Astrocyte (in vitro differentiated cells and primary cell): ENCODE results near the gene CEACAM6. TPM values are rescaled to one million over a fixed set of nuclear protein-coding genes. Genes with fewer than 3 reads are reported as not detected.

Experiments
- DNase-seq: peaks from one replicate; pipeline ENCODE4 v3.0.0-alpha.2; 2010; ENCODE audit warnings: low read depth
- FAIRE-seq: peaks from 2 replicates; lab custom pipeline; 2011; peaks lifted over from hg19 to GRCh38; lab: Jason Lieb, UNC
- H2AFZ ChIP-seq: 2 replicates; pipeline ENCODE4 v1.6.0; 2012; ENCODE audit warnings: low read depth, low read length, inconsistent platforms
- H3K27ac ChIP-seq: 2 replicates; pipeline ENCODE4 v1.5.1; 2011; ENCODE audit warnings: low read depth, low read length, inconsistent platforms
- H3K27me3 ChIP-seq: 2 replicates; pipeline ENCODE4 v1.6.0; 2011; ENCODE audit warnings: low read length, inconsistent platforms; ENCODE audit not compliant: insufficient read depth
- H3K36me3 ChIP-seq: 2 replicates; pipeline ENCODE4 v1.5.1; 2011; ENCODE audit warnings: low read length, inconsistent platforms; ENCODE audit not compliant: insufficient read depth
- H3K4me1 ChIP-seq: 2 replicates; pipeline ENCODE4 v1.5.1; 2011; ENCODE audit warnings: low read length, inconsistent platforms; ENCODE audit not compliant: insufficient read depth
- H3K4me2 ChIP-seq: 2 replicates; pipeline ENCODE4 v1.6.0; 2012; ENCODE audit warnings: low read length, inconsistent platforms
- H3K4me3 ChIP-seq: 2 replicates; pipeline ENCODE4 v1.5.1; 2011; ENCODE audit warnings: low read depth, mild to moderate bottlenecking, low read length, inconsistent platforms; ENCODE audit not compliant: insufficient read depth
- H3K79me2 ChIP-seq: 2 replicates; pipeline ENCODE4 v1.6.0; 2012; ENCODE audit warnings: mild to moderate bottlenecking, low read length, inconsistent platforms; ENCODE audit not compliant: insufficient read depth
- H3K9ac ChIP-seq: 2 replicates; pipeline ENCODE4 v1.6.0; 2012; ENCODE audit warnings: mild to moderate bottlenecking, low read length, inconsistent platforms
- H3K9me3 ChIP-seq: 2 replicates; pipeline ENCODE4 v1.5.1; 2012; ENCODE audit warnings: low read depth, mild to moderate bottlenecking, low read length, inconsistent platforms; ENCODE audit not compliant: insufficient read depth
- H4K20me1 ChIP-seq: 2 replicates; pipeline ENCODE4 v1.6.0; 2012; ENCODE audit warnings: low read length, inconsistent platforms; ENCODE audit not compliant: insufficient read depth
- H3K27ac Mint-ChIP-seq: one replicate; pipeline ENCODE4 v1.8.0; 2021; ENCODE audit warnings: mild to moderate bottlenecking, mixed read lengths; ENCODE audit not compliant: unreplicated experiment
- H3K27me3 Mint-ChIP-seq: one replicate; pipeline ENCODE4 v1.8.0; 2021; ENCODE audit warnings: low read depth, mixed read lengths; ENCODE audit not compliant: unreplicated experiment
- H3K36me3 Mint-ChIP-seq: one replicate; pipeline ENCODE4 v1.8.0; 2021; ENCODE audit warnings: low read depth, mixed read lengths; ENCODE audit not compliant: unreplicated experiment
- H3K4me1 Mint-ChIP-seq: one replicate; pipeline ENCODE4 v1.8.0; 2021; ENCODE audit warnings: low read depth, mixed read lengths; ENCODE audit not compliant: unreplicated experiment
- H3K4me3 Mint-ChIP-seq: one replicate; pipeline ENCODE4 v1.8.0; 2021; ENCODE audit warnings: mild to moderate bottlenecking, moderate library complexity, mixed read lengths; ENCODE audit not compliant: unreplicated experiment
- H3K9me3 Mint-ChIP-seq: one replicate; pipeline ENCODE4 v1.8.0; 2021; ENCODE audit warnings: mild to moderate bottlenecking, mixed read lengths; ENCODE audit not compliant: unreplicated experiment
- EZH2 ChIP-seq: IDR thresholded peaks from 2 replicates; pipeline ENCODE4 v1.6.1; 2012; ENCODE audit warnings: mild to moderate bottlenecking, low read length, inconsistent platforms; ENCODE audit not compliant: insufficient read depth
- total RNA-seq: library from RNA; stranded (reverse); gene quantifications from 2 replicates; pipeline ENCODE4 v1.2.1, GENCODE V29; 2021
- TF ChIP-seq, protein P1 (sequence below): IDR thresholded peaks from 2 replicates; pipeline ENCODE4 v1.5.1; 2011; ENCODE audit warnings: low read depth, mild to moderate bottlenecking, inconsistent platforms, low read length, moderate library complexity; ENCODE audit not compliant: insufficient read depth

The CEACAM6 gene
- total RNA-seq, 1 donor from 2014 or later = not detected

DNA sequence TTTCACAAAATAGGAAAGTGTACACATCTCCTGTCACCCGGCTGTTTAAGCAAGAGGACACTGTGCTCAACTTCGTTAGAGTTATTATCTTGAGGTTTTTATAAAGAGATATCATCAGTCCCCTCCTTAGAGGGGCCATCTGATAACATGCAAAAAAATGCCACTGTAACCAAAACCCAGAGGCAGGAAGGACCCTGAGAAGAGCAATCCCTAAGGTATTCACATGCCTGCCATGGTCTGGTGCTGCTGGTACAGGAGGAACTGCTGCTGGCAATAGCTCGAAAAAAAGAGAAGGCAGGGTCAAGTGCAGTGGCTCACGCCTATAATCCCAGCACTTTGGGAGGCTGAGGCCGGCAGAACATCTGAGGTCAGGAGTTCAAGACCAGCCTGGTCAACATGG lies 28.3 kb downstream of the CEACAM6 start:
- H3K27ac Mint-ChIP-seq = no peak overlapping the region
- Histone ChIP-seq H3K27ac (no peak overlapping the region), H4K20me1 (no peaks in the 10 kb centered on the region), H3K9ac (no peak overlapping the region), H3K4me3 (no peak overlapping the region), H3K79me2 (no peaks in the 10 kb centered on the region), H3K4me2 (no peak overlapping the region), H2AFZ (no peak overlapping the region), H3K27me3 (peaks cover 4% of the 10 kb centered on the region), H3K36me3 (no peaks in the 10 kb centered on the region), H3K4me1 (no peaks in the 10 kb centered on the region), H3K9me3 (no peaks in the 10 kb centered on the region)
- no peaks in the 10 kb centered on the region for H3K9me3 Mint-ChIP-seq
- no peak overlapping the region for H3K4me3 Mint-ChIP-seq
- no peaks in the 10 kb centered on the region for H3K36me3 Mint-ChIP-seq
- DNase-seq (no peak), FAIRE-seq (no peak)
- TF ChIP-seq EZH2 = no peak
- TF ChIP-seq, protein P1, sequence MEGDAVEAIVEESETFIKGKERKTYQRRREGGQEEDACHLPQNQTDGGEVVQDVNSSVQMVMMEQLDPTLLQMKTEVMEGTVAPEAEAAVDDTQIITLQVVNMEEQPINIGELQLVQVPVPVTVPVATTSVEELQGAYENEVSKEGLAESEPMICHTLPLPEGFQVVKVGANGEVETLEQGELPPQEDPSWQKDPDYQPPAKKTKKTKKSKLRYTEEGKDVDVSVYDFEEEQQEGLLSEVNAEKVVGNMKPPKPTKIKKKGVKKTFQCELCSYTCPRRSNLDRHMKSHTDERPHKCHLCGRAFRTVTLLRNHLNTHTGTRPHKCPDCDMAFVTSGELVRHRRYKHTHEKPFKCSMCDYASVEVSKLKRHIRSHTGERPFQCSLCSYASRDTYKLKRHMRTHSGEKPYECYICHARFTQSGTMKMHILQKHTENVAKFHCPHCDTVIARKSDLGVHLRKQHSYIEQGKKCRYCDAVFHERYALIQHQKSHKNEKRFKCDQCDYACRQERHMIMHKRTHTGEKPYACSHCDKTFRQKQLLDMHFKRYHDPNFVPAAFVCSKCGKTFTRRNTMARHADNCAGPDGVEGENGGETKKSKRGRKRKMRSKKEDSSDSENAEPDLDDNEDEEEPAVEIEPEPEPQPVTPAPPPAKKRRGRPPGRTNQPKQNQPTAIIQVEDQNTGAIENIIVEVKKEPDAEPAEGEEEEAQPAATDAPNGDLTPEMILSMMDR = no peak
- H3K4me1 Mint-ChIP-seq = no peaks in the 10 kb centered on the region
- peaks cover 53% of the 10 kb centered on the region for H3K27me3 Mint-ChIP-seq

DNA sequence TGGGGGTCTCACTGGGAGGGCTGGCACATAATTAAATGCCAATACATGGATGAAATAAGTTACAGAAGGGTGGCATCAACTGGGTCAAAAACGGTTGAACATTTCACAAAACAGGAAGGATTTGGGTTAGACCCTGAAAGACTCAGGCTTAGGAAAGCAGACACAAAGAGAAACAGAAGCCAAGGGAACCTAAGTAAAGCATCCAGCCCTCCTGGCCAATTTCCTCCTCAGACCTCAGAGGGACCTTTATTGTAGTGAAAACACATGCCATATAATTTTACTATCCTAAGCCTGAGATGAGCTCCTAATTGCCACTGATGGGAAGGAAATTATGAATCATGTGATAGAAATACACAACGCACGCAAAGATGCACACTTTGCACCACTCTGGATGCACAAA lies 29.0 kb downstream of the CEACAM6 start:
- TF ChIP-seq, protein P1 = no peak
- no peak for TF ChIP-seq EZH2
- Mint-ChIP-seq H3K27me3 (peaks cover 56% of the 10 kb centered on the region), H3K27ac (no peak overlapping the region), H3K4me1 (no peaks in the 10 kb centered on the region), H3K9me3 (no peaks in the 10 kb centered on the region), H3K4me3 (no peak overlapping the region), H3K36me3 (no peaks in the 10 kb centered on the region)
- H3K4me3 ChIP-seq = no peak overlapping the region
- H3K9me3 ChIP-seq = no peaks in the 10 kb centered on the region
- no peak for FAIRE-seq
- H3K4me1 ChIP-seq = no peaks in the 10 kb centered on the region
- no peak for DNase-seq
- H3K9ac ChIP-seq = no peak overlapping the region
- no peak overlapping the region for H3K4me2 ChIP-seq
- H2AFZ ChIP-seq = no peak overlapping the region
- H3K27me3 ChIP-seq = peaks cover 4% of the 10 kb centered on the region
- no peaks in the 10 kb centered on the region for H3K36me3 ChIP-seq
- H3K79me2 ChIP-seq = no peaks in the 10 kb centered on the region
- no peak overlapping the region for H3K27ac ChIP-seq
- H4K20me1 ChIP-seq = no peaks in the 10 kb centered on the region

DNA sequence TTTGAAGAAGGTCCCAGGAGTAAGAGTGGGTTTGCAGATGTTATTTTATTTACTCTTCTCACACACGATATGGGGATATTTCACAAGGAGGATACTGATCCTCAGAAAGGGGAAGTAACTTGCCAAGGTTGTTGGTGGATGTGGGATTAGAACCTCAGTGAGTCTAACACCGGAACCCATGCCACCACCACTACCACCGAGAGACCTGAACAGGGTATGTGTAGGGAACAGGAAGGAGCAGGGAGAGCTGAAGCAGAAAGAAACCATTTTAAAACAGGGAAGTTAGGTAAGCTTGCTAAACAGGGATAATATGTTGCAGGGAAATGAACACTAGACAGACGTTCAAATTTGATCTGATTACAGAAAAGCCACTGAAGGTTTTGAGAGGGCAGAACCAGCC lies 29.4 kb downstream of the CEACAM6 start:
- Histone ChIP-seq H4K20me1 (no peaks in the 10 kb centered on the region), H2AFZ (no peak overlapping the region), H3K9me3 (no peaks in the 10 kb centered on the region), H3K9ac (no peak overlapping the region), H3K27ac (no peak overlapping the region), H3K79me2 (no peaks in the 10 kb centered on the region), H3K4me2 (no peak overlapping the region), H3K4me3 (no peak overlapping the region), H3K36me3 (no peaks in the 10 kb centered on the region), H3K4me1 (no peaks in the 10 kb centered on the region), H3K27me3 (peaks cover 4% of the 10 kb centered on the region)
- FAIRE-seq (no peak), DNase-seq (no peak)
- no peak overlapping the region for H3K4me3 Mint-ChIP-seq
- no peak for TF ChIP-seq EZH2
- TF ChIP-seq, protein P1 = no peak
- no peaks in the 10 kb centered on the region for H3K9me3 Mint-ChIP-seq
- no peaks in the 10 kb centered on the region for H3K36me3 Mint-ChIP-seq
- no peaks in the 10 kb centered on the region for H3K4me1 Mint-ChIP-seq
- H3K27me3 Mint-ChIP-seq = peaks cover 60% of the 10 kb centered on the region
- no peak overlapping the region for H3K27ac Mint-ChIP-seq
